GM19035 (cell line): Measurements from ENCODE around the gene MXRA8.
"Not testable (repeated sequence)": the region's sequence is repeated elsewhere in the genome, so short reads cannot be mapped to it uniquely, and the experiment has no call there.

Source experiments
- ATAC-seq: cut with Tn5 transposase; IDR thresholded peaks from one replicate; pipeline ENCODE4 v1.9.1; 2021; ENCODE audit not compliant: unreplicated experiment

MXRA8 gene, protein sequence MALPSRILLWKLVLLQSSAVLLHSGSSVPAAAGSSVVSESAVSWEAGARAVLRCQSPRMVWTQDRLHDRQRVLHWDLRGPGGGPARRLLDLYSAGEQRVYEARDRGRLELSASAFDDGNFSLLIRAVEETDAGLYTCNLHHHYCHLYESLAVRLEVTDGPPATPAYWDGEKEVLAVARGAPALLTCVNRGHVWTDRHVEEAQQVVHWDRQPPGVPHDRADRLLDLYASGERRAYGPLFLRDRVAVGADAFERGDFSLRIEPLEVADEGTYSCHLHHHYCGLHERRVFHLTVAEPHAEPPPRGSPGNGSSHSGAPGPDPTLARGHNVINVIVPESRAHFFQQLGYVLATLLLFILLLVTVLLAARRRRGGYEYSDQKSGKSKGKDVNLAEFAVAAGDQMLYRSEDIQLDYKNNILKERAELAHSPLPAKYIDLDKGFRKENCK

DNA sequence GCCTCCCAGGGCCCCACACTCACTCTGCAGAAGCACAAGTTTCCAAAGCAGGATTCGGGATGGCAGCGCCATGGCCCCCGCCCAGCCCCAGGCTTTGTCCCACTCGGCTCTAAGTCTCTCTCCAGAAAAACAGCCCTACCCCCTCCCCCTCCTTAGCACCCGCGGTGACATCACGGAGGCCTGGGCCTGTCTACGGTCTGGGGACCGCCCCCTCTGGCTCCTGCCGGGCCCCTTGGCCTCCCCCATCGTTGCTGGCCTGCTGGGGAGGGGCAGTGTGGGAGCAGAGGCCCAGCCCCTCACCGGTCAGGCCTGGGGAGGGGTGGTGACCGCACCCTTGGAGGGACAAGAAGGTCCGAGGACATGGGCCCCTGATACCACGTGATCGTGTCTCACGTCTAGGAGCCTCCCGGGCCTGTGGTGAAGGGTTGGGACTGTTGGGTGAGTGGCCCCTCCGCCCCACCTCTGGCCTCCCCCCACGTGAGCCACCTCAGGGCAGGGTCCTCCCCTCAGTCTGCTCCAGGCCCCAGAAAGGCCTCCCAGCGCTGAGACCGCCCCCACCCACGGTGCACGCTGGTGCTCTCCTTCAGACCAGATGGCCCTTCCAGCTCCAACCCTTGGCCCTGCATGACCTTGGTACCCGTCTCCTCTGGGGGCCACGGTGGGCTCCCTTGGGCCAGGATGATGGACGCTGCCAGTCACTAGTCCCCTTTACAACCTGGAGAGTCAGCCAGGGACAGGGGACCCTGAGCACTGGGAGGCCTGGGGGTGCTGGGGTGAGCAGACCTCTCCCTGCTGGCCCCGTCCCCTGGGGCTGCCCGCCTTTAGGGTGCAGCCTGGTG lies at the start of gene MXRA8:
Gene MXRA8, minus strand, starts transcription at position 123 of the 839 bp plus-strand sequence. Its CDS starts 51 bp downstream, at position 72.
- no peak for ATAC-seq

DNA sequence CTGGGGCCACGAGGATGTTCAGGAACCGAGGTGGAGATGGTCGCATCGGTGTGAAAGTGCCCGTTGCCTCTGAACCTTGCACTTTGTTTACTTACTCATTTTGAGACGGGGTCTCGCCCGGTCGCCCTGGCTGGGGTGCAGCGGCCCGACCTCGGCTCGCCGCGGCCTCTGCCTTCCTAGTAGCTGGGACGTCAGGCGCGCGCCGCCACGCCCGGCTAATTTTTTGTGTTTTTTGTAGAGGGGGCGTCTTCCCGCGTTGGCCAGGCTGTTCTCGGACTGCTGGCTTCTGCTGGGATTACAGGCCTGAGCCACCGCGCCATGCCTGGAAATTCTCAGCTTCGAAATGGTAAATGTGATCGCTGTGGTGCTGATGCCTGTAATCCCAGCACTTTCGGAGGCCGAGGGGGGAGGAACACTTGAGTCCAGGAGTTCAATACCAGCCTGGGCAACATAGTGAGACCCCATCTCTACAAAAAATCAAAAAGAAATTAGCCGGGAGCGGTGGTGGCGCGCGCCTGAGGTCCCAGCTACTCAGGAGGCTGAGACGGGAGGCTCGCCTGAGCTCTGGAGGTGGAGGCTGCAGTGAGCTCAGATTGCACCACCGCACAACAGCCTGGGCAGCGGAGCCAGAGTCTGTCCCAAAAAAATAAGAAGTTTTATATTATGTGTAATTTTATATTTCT lies 49.4 kb upstream of the MXRA8 start:
- ATAC-seq, result no peak

DNA sequence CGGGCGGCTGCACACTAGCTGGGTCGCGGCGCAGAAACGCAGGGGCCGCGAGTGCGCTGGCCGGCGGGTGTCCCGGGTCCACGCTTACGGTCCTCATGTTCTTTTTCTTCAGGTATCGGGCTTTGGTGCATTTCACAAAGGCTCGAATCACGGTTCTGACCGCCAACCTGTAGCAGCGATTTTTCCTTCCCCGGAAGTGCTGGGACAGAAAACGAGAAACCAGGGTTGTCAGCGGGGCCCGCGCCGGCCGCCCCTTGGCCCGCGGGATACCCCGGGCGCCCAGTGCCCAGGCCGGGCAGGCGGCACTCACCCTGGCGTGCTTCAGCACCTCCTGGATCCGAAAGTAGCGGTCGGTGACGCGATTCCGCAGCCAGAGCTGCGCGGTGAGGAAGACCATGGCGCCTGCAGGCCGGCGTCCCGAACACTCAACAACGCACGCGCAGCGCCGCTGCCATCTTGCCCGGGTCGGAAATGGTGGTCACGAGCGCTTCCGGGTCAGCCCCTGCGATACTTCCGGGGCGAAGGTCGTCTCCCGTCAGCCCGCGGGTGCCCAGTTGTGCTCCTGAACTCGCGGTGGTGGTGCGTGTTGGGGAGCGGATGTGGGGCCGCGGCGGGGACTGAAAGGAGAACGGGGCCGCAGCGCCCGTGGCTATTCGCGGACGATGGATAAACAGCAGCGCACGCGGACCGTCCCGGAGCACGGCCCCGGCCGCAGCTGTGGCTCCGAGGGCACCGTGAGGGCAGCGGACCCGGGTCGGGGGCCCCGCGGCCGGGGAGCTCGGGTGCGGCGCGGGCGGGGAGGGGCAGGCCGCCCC lies 48.7 kb upstream of the MXRA8 start, which contains the start of gene MRPL20:
Gene MRPL20, minus strand, starts transcription at position 473 of the 815 bp plus-strand sequence. Its CDS starts 76 bp downstream, at position 397.
- ATAC-seq, result peak; percentile 94

DNA sequence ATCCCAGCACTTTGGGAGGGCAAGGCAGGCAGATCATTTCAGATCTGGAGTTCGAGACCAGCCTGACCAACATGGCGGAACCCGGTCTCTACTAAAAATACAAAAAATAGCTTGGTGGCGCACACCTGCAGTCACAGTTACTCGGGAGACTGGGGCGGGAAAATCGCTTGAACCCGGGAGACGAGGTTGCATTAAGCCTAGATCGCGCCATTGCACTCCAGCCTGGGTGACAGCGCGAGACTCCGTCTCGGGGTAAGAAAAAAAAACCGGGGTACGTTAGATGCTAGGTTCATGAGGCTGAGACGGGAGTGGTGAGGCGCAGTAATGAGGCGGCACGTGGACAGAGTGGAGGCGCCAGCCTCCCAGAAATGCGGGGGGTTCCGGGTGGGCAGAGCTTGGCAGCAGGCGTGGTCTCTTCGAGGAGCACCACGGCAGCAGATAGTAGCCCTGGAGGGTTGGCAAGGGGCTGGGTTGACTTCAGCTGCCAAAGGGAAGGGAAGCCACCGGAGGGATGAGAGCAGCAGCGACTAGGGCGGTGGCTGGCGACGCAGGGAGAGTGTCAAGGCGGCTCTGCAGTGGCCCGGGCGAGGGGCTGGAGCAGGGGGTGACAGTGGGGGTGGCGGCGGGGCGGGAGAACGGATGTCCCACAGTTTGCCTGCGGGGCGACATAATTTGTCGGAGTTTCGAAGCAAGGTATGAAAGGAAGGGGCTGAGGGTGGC lies 47.9 kb upstream of the MXRA8 start:
- no peak for ATAC-seq

DNA sequence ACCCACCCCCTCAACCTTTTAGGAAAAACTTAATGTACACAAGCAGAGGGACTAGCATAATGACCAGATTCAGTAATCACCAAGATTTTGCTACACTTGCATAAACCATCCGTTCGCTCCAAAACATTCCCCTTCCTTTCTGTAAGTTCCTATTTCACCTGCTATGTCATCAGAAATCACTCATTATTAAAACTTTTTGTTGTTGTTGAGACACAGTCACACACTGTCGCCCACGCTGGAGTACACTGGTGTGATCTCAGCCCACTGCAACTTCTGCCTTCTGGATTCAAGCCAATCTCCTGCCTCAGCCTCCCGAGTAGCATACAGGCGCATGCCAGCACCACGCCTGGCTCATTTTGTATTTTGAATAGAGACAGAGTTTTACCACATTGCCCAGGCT lies 45.3 kb upstream of the MXRA8 start:
- no peak for ATAC-seq

DNA sequence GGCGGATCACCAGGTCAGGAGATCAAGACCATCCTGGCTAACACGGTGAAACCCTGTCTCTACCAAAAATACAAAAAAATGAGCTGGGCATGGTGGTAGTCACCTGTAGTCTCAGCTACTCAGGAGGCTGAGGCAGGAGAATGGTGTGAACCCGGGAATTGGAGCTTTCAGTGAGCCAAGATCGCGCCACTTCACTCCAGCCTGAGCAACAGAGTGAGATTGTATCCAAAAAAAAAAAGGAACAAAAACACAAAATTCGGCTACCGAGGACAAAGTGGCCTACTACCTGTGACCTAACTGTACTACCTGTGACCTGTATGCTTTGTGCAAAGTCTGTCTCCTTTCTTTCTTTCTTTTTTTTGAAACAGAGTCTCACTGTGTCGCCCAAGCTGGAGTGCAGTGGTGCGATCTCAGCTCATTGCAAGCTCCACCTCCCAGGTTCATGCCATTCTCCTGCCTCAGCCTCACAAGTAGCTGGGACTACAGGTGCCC lies 44.6 kb upstream of the MXRA8 start:
- ATAC-seq, result not testable (repeated sequence)

DNA sequence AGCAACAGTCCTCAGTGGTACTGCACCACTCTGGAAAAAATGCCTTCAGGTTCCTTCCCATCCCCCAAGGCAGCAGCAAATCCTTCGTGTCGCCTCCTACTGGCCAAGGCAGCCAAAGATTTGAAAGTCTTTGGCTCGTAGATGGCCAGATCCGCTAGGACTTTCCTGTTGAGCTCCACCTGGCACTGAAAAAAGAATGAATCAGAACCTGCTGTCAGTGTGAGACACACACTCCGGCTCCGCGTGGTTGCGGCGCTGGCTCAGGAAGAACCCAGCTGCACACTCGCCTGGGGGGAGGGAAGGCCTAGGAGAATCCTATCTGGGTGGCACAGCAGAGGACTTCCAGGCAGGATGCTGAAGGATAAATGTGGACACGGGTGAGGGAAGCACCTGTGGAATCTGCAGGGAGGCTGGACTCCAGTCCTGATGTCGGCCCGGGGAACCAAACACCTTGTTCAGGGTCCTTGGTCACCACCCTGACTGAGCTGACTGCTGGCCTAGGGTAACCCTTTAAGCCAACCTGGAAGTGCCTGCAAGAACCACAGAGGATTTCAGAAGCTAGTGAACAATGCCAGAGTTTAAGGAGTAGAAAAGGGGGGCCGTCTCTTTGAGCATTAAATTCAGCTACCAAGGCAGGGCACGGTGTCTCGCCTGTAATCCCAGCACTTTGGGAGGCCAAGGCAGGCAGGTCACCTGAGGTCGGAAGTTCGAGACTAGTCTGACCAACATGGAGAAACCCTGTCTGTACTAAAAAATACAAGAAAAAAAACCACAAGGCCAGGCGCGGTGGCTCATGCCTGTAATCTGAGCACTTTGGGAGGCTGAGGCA lies 43.9 kb upstream of the MXRA8 start:
- ATAC-seq, result no peak

DNA sequence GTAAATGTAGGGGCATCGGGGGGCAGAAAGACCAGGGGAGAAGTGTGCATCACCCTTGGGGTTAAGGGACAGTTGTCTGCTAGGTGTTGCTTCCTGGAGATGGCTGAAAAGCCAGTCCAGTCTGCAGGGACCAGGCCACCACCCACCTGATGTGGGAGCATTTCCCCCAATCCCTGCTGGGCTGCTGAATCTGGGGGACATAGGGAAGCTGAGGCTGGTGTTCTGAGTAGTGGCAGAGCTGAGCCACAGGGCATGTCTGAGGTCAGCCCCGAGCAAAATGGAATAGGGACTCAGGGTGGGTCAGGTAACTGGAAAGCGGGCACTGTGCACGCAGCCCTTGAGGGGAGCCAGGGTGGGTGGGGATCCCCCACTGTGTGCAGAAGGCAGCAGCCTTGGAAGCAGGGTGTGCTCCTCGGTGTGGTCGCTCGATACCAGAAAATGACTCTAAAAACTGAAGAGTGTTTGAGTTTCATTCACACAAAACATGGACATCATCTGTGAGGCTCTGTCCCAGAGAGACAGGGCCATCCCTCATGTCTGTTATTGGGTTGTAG lies 43.2 kb upstream of the MXRA8 start:
- no peak for ATAC-seq

DNA sequence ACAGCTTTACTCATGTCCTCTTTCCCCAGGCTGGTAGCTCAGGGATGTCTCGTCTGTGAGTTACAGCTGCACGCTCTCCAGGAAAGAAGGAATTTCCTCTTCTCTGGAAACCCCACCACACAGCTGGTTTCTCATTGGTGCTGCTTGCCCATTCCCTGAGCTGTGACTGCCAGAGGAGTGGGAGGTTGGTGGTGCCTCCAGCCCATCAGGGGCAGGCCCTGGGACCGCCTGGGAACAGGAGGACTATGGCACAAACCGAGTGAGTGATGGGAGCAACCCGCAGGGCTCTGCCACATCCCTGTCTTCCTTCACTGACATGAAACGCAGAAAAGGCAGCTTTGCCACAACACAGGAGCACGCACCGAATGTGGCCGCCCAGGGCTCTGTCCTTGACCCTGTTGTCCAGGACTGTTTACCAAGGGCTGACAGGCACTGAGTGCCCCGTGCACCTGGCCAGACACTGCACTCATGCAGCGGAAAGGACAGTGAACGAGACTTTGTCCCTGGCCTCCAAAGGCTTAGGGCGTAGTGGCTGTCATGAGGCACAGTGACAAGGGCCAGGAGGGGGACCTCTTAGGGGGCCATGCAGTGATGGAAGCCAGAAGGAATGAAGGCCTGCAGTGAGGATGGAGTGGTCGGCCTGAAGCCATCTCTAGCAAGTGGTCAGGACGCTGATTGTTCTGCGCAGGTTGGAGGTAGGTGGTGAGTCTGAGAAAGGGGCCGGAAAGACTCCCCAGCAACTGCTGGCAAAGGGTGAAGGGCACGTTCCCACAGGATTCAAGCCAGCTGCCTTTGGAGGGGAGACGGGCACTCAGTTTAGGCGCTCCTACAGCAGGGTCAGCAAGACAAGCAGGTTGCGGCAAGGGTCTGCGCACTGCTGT lies 42.5 kb upstream of the MXRA8 start:
- ATAC-seq, result no peak

DNA sequence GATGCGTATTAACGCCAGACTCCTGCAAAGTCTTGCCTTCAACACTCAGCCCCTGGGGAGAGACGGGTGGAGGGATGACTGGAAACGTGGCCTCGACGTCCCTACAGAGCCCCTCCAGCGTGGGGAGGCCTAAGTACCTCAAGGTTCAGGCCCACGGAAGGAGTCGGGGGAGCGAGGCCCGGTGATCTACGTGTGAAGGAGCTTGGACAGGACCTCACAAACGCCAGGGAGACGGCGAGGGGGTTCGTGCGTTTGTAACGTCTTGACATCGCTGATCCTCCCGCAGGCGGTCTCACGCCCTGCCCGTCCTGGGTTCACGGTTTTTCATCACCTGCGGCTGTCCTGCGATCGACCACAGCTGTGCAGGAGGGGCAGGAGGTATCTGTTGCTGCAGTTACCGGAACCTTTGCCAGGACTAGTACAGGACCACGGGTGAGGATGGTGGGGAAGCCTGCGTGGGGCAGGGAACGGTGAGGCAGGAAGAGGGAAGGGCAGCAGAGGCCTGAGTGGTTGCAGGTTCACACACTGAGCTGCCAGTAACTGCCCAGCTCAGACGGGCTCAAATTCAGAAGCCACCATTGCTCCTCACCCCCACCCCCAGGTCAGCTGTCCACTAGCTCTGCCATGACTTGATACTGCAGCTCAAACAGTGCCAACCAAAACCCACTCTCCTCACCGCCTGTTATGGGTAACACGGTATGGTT lies 41.7 kb upstream of the MXRA8 start:
- peak; percentile 8 for ATAC-seq

DNA sequence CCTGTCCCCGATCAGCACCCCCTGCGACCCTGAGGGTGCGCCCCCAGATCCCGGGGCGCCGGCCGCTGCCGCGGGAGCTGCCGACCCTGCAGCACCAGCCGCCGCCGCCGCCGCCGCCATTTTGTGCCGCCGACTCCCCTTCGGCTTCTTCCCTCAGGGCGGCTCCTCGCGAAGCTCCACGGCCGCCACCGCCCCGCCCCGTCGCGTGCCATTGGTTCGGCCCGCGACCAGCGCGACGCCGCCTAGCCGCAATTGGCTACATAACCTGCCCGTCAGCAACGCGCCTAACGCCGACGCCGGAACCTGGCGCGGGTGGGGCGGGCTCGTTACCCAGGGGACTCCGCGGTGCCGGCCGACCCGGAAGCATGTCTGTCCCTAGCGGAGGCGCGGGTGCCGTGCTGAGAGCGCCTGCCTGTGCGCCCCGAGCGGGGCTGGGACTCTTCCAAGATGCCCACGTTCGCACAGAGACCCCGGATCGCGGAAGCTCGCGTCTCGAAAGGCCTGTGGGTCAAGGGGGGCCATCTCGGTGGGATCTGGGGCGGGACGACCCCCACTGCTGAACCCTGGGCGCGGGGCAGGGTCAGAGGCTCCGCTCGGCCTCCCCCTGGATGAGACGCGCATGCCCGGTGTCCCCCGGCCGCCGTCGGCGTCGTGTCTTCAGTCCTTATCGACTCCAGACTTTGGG lies 41.0 kb upstream of the MXRA8 start, which contains the start of gene CCNL2:
Gene CCNL2, minus strand, starts transcription at position 149 of the 685 bp plus-strand sequence. Its CDS starts 29 bp downstream, at position 120.
- ATAC-seq, result peak; percentile 89

DNA sequence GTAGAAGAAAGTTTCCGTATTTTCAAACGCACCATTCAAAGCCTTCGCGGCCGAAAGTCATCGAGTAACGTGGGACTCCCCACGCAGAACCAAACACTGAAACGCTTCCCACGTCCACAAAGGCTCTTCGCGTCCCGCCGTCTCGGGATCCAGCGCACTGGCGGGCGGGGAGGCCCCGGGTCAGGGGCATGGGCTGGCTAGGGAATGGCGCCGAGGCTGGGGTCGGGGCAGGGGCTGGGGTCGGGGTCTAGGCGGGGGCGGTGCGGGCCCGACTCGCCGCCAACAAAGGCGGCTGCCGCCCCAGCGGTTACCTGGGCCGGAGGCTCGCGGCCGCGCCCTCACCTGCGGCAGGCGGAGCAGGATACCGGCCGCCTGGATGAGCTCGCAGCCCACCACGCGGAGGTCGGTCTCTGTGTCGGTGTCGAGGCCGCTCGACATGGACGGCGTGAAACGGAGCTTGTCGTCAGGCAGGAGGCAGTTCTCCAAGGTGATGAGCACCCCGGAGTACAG lies 40.4 kb upstream of the MXRA8 start:
- peak; percentile 8 for ATAC-seq

DNA sequence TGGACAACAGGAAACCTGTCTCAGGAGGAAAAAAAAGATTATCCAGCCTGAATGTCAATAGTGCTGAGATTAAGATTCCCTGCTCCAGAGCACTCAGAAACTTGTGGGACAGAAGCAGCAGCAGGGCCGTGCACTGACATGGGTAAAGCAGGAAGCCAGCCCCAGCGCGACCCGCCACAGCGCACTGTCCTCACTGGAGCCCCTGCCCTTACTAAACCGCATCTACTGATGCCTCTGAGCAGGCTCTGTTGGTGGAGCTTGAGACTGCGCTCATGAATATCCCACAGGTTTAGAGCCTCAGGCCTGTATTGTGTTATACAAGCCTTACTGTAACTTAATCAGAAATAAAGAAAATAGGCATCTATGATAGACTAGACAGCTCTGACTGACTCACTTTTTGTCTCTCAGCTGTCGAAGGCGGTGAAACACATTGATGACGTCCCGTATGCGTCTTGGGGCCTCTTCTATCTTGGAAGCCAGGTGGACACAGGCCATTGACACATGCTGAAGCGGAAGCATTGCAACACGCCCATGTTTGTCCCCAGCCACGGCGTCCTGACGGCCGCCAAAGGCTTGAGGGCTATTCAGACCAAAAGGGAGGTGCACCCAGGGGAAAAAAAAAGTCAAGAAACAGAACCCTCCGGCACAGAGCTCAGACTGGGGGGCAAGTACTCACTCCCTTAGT lies 39.6 kb upstream of the MXRA8 start:
- no peak for ATAC-seq

DNA sequence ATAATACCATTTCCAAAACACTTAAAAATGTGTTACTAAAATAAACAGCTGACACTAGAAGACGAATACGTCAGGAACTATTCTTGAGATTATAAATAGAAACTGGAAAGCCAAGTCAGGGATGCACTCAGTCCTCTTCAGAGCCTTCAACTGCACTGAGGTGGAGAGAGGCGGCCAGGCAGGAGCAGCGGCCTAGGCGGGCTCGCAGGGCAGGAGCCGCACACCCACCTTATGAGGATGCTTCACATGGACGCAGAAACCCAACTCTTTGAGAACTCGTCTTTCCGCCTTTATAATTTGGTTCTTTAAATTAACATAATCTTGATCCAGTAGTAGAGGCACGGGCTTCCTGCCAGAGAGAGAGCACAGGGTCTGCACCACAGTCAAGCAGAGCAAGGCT lies 36.8 kb upstream of the MXRA8 start:
- ATAC-seq, result no peak

DNA sequence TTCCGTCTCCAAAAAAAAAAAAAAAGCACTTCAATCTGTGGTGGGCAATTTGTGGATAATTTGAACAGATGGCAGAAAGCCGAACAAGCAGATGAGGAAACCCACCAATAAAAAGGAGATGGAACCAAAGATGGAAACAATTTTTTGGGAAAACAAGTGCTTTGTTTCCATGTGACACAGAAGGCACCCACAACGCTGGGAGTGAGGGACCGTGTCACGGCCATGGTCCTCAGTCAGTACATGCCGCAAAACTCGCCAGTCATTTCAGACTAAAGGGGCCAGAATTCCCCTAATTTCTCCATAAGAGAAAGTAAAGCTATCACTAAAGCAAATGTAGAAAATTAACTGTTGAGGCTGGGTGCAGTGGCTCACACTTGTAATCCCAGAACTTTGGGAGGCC lies 35.8 kb upstream of the MXRA8 start:
- no peak for ATAC-seq
